T-helper 2 cell treated with Interferon-gamma antibody and Interleukin-4, amounts not matched to agents 100 ng/mL and 5 ng/mL, for 36 hours (primary cell): ENCODE results near the gene ANKRD36. TPM values are rescaled to one million over a fixed set of nuclear protein-coding genes. Genes with fewer than 3 reads are reported as not detected.
"Not testable (repeated sequence)": the region's sequence is repeated elsewhere in the genome, so short reads cannot be mapped to it uniquely, and the experiment has no call there.

ENCODE experiments used
- intact Hi-C: fragments of 100-400 bp; cut with micrococcal nuclease; formaldehyde crosslinking; loops from one replicate; pipeline ENCODE4 v1.15.1; 2023
- total RNA-seq: library from RNA; stranded (reverse); gene quantifications from 2 replicates; pipeline ENCODE4 v1.2.3, GENCODE V29; 2022

The ANKRD36 gene
- total RNA-seq = 64.9 and 66.5 TPM in 2 replicates

DNA sequence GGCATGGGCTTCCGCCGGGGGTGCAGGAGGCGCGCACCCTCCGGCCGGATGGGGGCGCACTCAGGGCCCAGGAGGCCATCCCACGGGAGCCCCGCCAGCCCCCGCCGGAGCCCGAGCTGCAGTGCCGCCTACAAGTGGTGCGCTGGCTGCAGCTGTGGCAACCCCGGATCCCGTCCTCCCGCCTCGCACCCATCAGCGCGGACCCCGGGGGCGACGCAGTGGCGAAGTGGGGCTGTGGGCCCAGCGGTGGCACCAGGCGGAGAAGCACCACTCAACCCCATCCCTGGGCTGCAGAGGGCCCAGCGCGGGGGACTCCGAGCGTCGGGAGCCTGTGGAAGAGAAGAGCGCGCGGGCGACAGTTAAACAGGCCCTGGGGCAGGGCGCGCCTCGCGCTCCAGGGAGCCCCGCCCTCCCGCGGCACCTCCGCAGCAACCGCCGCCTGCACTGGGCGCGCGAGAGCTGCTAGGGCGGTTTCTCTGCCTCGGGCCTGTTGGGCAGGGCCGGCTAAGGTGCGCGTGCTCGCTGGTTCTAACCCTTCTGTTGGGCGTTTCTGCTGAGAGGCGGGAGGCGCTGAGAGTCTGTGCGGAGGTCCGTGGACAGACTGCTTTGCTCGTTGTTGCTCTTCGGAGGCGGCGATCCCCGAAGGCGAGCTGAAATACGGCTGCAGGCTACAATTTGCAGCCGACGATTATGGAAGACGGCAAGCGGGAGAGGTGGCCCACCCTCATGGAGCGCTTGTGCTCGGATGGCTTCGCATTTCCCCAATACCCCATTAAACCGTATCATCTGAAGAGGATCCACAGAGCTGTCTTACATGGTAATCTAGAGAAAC lies at the start of gene ANKRD36:
TSS of gene ANKRD36 (plus strand) at position 104 of the 832 bp plus-strand sequence. CDS start at position 691, 587 bp downstream.
- intact Hi-C loops = loop anchor here (2.0 kb wide), 2 partner anchors 150 to 352 kb away; partner anchors contain the start of gene CNNM4

DNA sequence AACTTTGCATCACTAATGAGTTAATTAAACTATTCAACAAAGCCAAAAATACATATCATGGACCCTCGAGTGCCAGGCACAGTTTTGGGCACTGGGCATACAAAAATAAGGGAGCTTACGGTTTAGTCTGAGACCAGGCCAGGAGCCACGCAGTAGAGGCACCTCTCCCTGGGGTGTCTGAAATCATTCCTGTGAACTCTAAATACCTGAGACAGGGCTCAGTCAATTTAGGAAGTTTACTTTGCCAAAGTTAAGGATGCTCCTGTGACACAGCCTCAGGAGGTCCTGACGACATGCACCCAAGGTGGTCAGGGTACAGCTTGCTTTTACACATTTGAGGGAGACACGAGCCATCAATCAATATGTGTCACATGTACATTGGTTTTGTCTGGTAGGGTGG lies 46.9 kb upstream of the ANKRD36 start:
- intact Hi-C loops = not testable (repeated sequence)

DNA sequence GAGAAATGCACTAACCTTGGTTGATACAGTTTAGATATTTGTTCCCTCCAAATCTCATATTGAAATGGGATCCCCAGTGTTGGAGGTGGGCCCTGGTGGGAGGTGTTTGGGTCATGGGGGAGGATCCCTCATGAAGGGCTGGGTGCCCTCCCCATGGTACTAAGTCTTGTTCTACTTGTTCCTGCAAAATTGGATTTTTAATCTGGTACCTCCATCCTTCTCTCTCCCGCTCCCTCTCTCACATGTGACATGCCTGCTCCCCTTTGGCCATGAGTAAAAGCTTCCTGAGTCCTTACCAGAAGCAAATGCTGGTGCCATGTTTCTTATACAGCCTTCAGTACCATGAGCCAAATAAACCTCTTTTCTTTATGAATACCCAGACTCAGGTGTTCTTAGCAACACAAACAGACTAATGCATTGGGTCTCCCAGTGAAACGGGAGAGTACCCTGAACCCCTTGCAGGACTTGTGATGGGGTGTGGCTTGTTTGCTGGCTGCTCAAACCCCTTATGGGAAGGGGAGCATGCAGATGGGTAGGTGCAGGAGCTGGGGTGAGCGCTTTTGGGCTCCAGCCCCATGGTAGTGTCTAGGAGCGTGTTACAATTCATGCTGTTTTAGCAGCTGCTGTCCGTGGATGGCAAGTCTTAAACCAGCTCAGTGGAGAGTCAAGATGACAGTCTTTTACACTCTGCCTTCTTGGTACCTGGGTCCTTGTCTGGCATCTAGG lies 45.5 kb upstream of the ANKRD36 start:
- intact Hi-C loops = no loop called here

DNA sequence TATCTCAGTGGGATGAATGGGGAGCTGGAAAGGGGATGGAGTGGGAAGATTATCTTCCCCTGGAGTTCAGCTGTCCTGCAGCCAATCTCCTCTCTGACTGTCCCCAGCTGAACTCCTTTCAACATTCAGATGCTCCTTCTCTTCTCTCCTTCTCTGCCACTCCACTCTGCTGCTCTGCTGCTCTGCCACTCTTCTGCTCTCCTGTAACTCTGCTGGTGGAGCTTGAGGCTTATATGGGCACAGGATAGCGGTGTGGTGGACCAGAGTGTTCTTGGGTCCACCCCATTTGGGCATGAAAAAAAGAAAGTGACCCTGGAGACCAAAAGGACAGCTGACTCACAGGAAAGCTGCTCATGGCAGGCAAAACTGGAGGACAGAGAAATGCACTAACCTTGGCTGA lies 44.9 kb upstream of the ANKRD36 start:
- intact Hi-C loops = no loop called here

DNA sequence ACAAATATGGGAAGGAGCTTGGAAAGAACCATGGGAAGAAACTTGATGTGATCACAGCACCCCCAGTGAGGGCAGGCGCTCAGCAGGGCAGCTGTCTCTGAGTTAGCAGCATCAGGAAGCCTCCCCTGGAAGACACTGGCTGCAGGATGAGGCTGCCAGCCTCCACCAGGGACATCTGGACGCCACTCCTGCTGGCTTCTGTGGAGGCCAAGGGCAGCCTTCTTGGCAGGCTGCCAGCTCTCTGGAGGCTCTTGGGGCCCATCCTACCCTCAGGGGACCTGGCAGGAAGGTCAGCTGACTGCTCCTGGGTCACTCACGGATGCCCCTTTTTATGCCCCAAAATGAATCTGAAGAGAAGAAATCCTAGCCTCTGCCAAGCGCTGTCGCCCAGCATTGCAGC lies 44.2 kb upstream of the ANKRD36 start:
- intact Hi-C loops = not testable (repeated sequence)

DNA sequence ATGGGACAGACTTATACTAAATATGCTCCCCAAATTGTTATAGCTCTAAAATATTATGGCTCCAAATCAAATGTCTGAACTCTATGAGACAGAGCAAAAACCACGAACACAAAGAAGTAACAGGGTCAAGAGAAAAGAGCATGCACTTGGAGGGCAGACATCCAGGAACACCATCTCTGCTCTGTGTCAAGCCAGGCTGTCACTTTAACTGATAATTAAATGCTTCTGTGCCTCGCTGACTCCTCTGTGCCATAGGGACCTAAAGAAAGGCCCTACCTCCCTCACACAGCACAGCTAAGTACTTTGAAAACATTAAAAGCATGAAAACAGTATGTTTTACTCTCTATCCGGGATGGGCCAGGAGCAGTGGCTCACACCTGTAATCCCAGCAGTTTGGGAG lies 42.0 kb upstream of the ANKRD36 start:
- intact Hi-C loops = not testable (repeated sequence)

DNA sequence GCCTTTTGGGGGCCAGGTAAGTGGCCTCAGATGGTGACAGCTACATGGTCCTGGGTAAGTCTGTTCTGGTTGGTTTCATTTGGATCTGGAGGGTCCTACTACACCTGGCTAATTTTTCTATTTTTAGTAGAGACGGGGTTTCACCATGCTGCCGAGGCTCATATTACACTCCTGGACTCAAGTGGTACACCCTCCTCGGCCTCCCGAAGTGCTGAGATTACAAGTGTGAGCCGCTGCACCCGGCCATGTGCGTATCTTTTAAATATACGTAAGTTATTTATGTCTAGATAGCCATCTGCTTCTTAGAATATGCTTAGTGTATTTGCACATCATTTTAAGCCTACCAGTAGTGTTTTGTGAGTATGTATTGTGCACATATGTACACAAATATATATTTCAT lies 35.7 kb upstream of the ANKRD36 start:
- intact Hi-C loops = not testable (repeated sequence)

DNA sequence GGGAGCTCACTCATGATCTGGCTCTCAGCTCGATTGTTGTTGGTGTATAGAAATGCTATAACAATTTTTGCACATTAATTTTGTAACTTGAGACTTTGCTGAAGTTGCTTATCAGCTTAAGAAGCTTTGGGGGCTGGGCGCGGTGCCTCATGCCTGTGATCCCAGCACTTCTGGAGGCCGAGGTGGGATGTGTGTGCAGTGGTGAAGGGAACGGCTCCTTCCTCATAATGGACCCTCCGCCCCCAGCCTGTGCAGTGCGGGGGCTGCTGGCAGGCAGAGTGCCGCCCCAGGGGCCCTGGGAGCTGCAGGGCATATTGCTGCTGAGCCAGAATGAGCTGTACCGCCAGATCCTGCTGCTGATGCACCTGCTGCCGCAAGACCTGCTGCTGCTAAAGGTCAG lies 32.1 kb upstream of the ANKRD36 start:
- intact Hi-C loops = not testable (repeated sequence)

DNA sequence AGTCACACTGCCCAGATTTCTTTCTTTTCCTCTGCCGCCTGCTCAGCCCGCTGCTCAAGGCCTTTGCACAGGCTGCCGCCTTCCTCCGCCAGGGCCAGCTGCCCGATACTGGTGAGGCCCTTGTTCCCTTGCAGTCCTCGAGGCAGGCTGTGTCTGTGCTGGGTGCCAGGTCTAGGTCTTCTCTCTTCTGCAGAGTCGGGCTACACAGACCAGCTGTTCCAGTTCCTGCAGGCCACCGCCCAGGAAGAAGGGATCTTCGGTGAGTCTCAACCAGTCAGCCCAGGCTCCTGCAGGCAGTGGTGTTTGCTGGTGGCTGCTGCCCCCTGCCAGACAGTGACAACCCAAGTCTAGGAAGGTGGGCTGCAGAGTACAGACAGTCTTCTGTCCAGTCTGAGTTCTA lies 30.7 kb upstream of the ANKRD36 start:
- intact Hi-C loops = not testable (repeated sequence)

DNA sequence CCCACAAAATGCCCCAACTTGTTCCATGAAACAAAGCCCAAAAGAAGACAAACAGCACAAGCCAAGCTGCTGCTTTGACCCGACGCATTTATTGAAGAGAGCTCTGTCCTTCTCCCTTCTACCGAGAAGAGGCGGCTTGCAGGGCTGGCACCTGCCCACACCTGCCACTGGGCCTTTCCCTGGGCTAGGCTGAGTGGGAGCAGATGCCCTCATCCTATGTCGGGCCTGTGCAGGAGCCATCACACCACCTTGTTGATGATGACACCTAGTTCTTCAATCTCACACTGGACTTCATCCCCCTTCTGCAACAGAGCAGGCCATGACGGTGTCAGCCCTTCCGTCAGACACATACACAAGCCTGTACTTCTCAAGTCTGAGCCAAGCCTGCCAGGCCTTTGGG lies 29.4 kb upstream of the ANKRD36 start:
- intact Hi-C loops = not testable (repeated sequence)

DNA sequence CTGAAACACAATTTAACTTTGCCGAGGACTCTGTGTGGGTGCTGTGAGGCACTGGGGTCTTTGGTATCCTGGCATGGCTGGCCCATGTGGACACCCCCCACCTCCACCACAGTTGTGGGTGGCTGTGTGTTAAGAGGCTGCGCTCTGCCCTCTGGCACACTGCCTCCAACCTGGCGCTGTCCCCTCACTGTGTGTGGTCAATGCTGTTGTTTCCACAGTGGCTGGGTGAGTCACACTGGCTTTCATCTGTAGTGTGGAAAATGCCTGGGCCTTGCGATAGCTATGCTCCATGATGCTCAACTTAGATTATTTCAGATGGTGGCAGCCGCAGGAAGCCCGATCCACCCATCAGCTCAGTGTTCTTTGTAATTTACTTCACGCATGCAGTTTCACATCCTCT lies 27.9 kb upstream of the ANKRD36 start:
- intact Hi-C loops = not testable (repeated sequence)

DNA sequence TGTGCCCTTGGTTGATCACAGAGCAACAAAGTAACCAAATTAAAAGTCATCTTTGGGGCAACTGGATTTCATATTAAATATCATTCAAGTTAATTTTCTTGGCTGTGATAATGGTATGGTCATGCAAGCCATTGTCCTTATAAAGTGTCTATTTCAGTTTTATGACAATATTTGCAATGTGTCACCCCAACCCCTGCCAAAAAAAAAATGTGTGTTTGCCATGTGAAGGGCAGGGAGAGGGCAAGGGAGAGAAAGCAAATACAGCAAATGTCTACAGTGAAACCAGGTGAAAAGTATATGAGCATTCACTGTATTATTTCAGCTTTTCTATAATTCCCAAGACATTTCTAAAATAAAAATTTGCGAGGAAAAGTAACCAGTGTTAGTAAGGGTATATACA lies 24.2 kb upstream of the ANKRD36 start:
- intact Hi-C loops = not testable (repeated sequence)

DNA sequence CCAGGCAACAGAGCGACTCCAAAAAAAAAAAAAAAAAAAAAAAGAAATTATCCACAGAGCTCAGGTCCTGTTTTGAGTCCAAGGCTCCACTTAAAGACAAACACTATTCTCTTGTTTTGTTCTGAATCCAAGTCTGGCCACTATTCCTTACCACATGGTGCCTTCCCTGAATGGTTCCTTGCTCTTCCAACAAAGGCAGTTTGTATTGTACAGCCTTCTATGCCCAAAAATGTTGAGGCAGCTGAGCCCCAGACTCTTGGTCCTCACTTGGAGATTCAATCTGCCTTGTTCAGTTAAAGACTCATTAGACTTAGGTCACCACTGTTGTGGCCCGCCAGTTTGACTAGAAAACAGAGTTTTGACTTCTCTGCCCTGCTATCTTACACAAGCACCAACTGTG lies 20.0 kb upstream of the ANKRD36 start:
- intact Hi-C loops = not testable (repeated sequence)

DNA sequence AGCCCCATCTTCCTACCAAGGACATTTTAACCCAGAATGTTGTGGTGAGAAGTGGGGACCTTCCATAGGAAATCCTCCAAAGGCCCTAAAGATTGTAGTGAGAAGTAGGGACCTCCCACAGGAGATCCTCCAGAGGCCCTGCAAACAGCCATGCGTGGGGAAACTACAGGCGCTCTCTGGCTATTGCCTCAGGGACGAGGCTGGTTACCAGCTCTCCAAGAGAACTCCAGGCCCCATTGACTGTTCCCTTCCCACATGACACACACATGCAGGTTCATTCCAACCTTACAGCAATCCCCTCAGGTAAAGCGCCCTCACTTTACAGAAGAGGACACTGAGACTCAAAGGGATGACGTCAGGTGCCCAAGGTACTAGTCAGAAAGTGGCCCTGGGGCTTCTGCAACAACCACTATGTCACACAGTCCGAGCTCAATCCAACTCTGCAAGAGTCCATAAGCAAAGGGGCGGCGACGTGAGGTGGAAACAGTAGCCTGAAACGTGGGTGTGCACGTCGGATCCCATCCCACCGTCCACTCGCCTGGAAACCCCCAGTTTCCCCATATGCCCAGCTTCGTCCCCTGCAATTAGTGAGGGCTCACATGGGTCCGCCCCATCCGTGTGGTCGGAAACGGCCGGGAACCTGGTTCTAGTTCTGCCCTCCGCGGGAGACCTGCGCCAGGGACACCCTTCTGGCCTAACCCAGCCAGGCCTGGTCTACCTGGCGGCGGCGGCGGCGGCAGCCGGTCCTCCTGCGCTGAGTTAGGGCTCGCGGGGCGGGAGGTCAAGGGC lies 18.8 kb upstream of the ANKRD36 start:
- intact Hi-C loops = not testable (repeated sequence)

DNA sequence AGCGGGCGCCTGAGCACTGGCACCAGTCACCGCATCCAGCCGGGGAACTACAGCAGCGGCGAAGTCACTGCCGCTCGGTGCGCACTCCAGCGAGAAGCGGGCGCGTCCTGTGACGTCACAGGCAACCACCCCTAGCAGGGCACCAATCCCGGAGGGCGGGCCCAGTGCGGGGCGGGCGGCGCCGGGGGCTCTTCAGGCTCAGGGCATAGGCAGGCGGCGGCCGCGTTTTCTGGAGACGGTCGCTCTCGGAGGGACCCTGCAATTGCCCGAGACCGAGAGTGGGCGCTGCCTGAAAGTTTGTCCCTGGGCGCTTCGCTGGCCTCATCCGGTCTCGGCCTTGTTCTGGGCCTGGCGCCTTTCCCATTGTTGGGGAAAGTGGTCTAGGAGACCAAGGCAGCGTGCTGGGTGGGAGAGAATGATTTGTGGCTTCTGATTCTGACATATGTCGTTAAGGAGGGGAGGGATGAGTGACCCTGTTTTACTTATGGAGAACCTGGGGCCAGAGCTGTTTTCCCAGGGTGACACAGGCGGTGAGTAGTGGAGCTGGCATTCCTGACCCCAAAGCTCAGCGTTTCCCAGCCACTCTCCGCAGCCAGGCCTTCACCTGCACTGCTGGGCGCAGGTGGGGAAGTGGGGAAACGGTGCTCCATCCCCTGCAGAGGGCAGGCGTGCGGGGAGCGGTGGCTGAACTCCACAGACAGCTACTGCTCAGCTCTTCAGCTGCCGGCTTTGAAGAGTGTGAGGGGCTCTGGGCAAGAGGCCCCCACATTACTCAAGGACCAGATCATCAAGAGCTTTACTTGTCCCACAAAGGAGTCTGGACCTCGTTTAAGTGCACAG lies 18.0 kb upstream of the ANKRD36 start, which contains the start of gene FAHD2B:
TSS of gene FAHD2B (minus strand) at position 111 of the 840 bp plus-strand sequence. CDS start 3,176 bp downstream, outside the sequence.
- intact Hi-C loops = not testable (repeated sequence)

DNA sequence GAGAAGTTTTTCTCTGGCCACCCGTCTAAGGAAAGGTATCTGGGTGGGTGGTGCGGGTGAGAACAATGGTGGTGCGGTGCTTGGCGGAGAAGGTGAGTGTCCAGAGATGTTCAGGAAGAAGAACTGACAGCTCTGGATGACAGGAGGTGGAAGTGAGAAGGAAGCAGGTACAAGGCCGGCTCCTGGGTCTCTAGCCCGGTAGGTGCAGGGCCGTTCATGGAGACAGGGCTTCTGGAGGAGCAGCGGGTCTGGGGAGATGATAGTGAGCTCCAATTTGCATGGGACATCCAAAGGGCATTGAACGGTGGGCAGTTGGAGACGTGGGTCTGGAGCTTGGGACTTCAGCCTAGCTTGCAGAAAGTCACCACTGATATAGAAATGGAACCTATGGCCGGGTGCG lies 17.3 kb upstream of the ANKRD36 start:
- intact Hi-C loops = no loop called here

DNA sequence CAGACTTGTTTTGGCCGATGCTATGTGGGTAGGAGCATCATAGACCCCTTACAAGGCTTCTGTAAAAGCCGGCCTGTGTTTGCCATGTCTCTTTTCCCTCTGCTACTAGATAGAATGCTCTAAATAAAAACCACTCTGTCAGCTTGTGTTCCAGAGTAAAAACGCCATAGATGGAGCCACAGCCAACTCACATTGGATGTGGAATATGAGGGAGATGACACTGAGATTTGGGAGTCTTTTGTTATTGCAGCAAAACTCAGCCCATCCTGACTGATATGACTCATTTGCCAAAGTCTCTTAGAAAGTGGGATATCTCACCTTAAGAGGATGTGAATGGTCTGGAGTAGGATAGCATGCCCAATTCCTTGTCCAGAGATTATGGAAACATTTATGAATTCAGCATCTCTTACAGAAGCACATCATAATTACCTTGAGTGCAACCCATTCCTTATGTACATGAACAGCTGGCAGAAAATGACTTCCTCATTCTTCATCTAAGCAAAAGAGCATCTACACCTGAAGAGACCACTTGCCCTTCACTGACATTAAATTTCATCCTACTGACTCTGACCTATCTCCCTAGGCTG lies 14.1 kb upstream of the ANKRD36 start:
- intact Hi-C loops = not testable (repeated sequence)

DNA sequence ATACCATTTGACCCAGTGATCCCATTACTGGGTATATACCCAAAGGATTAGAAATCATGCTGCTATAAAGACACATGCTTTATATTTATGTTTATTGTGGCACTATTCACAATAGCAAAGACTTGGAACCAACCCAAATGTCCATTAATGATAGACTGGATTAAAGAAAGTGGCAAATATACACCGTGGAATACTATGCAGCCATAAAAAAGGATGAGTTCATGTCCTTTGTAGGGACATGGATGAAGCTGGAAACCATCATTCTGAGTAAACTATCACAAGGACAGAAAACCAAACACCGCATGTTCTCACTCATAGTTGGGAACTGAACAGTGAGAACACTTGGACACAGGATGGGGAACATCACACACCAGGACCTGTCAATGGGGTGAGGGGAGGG lies 6.1 kb upstream of the ANKRD36 start:
- intact Hi-C loops = not testable (repeated sequence)

DNA sequence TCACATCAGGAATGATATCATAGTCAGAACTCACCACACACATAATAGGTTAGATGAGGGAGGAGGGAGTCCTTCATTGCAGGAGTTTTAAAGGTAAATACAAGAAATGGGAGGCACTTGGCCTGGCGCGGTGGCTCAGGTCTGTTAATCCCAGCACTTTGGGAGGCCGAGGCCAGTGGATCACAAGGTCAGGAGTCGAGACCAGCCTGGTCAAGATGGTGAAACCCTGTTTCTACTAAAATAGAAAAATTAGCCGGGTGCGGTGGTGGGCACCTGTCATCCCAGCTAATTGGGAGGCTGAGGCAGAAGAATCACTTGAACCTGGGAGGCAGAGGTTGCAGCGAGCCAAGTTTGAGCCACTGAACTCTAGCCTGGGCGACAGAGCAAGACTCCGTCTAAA lies 1.7 kb upstream of the ANKRD36 start:
- intact Hi-C loops = not testable (repeated sequence)
